K562 (cell line): ENCODE measurements around the gene YAF2. TPM values are rescaled to one million over a fixed set of nuclear protein-coding genes. Genes with fewer than 3 reads are reported as not detected.

Source experiments
- ATAC-seq: fragments of 200-7000 bp; cut with Tn5 transposase; 3 replicates; pipeline ENCODE4 v1.9.1; 2020; ENCODE audit warnings: moderate library complexity
- Bru-seq: library from RNA; stranded (reverse); fragments of 400-500 nt; gene quantifications from one replicate; lab custom pipeline; 2021; lab: Mats Ljungman, UMichigan
- BruChase-seq, 2 experiments: library from RNA; stranded (reverse); fragments of 400-500 nt; gene quantifications; one replicate each; lab custom pipeline; 2021; lab: Mats Ljungman, UMichigan
- BruUV-seq: library from RNA; stranded (reverse); fragments of 400-500 nt; replicated peaks from 2 replicates; lab custom pipeline; 2021; lab: Mats Ljungman, UMichigan
- CTCF ChIA-PET: fragments of 300-600 bp; formaldehyde crosslinking; extraction: SDS; loops from one replicate; lab custom pipeline; 2021; ENCODE audit warnings: low intra/inter-chr PET ratio; lab: Yijun Ruan, JAX
- POLR2A ChIA-PET: fragments of 300-600, 350-650 bp; sonication (Branson Sonifier 250); formaldehyde crosslinking; extraction: SDS; loops from one replicate; lab custom pipeline; 2021; ENCODE audit warnings: antibody characterized with exemption, inconsistent platforms; lab: Yijun Ruan, JAX
- DNase-seq, 4 experiments: peaks; one replicate each; pipeline versions ENCODE4 v3.0.0 to v3.0.0-alpha.2; 2011 to 2018; ENCODE audit warnings: low spot score in 3 of 4, mixed read lengths in 3 of 4; ENCODE audit errors: extremely low read depth in 1 of 4
- FAIRE-seq: peaks from 2 replicates; lab custom pipeline; 2011; peaks lifted over from hg19 to GRCh38; lab: Jason Lieb, UNC
- H2AFZ ChIP-seq: 2 replicates; pipeline ENCODE4 v1.6.0; 2011; ENCODE audit warnings: low read depth, low read length, control low read depth, inconsistent platforms
- H3K27ac ChIP-seq: fragments of 200-600 bp; 3 replicates; pipeline ENCODE4 v1.8.0; 2011; ENCODE audit warnings: low read depth, mild to moderate bottlenecking, control low read depth, inconsistent platforms, low read length, moderate library complexity, mixed read lengths; ENCODE audit errors: extremely low read depth
- H3K27me3 ChIP-seq, 2 experiments: fragments of 300-600 bp in 1 of 2; 2 replicates in 1 of 2; 3 replicates in 1 of 2; pipeline versions ENCODE4 v1.6.0 to v1.8.0; 2011; ENCODE audit warnings: inconsistent platforms in 2 of 2, low read length in 2 of 2, mild to moderate bottlenecking in 1 of 2, mixed read lengths in 1 of 2, moderate library complexity in 1 of 2; ENCODE audit not compliant: control insufficient read depth in 2 of 2, insufficient read depth in 2 of 2
- H3K36me3 ChIP-seq: fragments of 300-600 bp; 3 replicates; pipeline ENCODE4 v1.8.0; 2011; ENCODE audit warnings: mild to moderate bottlenecking, low read length, inconsistent platforms; ENCODE audit not compliant: control insufficient read depth, insufficient read depth
- H3K4me1 ChIP-seq, 2 experiments: fragments of 200-600 bp in 1 of 2; replicated peaks in 1 of 2; 2 replicates in 1 of 2; 3 replicates in 1 of 2; pipeline versions ENCODE4 v1.5.1 to v1.8.0; 2011; ENCODE audit warnings: inconsistent platforms in 2 of 2, low read length in 2 of 2, mild to moderate bottlenecking in 1 of 2, mixed read lengths in 1 of 2, moderate library complexity in 1 of 2; ENCODE audit not compliant: control insufficient read depth in 2 of 2, insufficient read depth in 2 of 2
- H3K4me2 ChIP-seq: 2 replicates; pipeline ENCODE4 v1.6.1; 2011; ENCODE audit warnings: low read length, control low read depth, inconsistent platforms, mixed read lengths; ENCODE audit not compliant: insufficient read depth
- H3K4me3 ChIP-seq: fragments of 200-600 bp; sonication (generic), shearing (Covaris generic); 2 replicates; pipeline ENCODE4 v1.5.1; 2016; ENCODE audit warnings: control low read depth, inconsistent platforms
- H3K79me2 ChIP-seq: fragments of 200-600 bp; 3 replicates; pipeline ENCODE4 v1.8.0; 2011; ENCODE audit warnings: low read length, inconsistent platforms; ENCODE audit not compliant: control insufficient read depth, insufficient read depth
- H3K9ac ChIP-seq, 2 experiments: 2 replicates each; pipeline versions ENCODE4 v1.6.0 to v1.6.1; 2011; ENCODE audit warnings: low read depth in 2 of 2, low read length in 2 of 2, control low read depth in 1 of 2, inconsistent platforms in 1 of 2, mild to moderate bottlenecking in 1 of 2, mixed read lengths in 1 of 2; ENCODE audit not compliant: insufficient read depth in 1 of 2
- H3K9me1 ChIP-seq: one replicate; pipeline ENCODE4 v1.6.0; 2011; ENCODE audit warnings: inconsistent platforms, mild to moderate bottlenecking, low read length, moderate library complexity; ENCODE audit not compliant: control insufficient read depth, insufficient read depth
- H3K9me3 ChIP-seq: replicated peaks from 2 replicates; pipeline ENCODE4 v1.5.1; 2011; ENCODE audit warnings: low read depth, low read length, inconsistent platforms; ENCODE audit not compliant: control insufficient read depth, insufficient read depth
- H4K20me1 ChIP-seq: replicated peaks from 2 replicates; pipeline ENCODE4 v1.6.1; 2011; ENCODE audit warnings: low read length, inconsistent platforms, mixed read lengths; ENCODE audit not compliant: control insufficient read depth, insufficient read depth
- CBX8 ChIP-seq: fragments of 200-600 bp; sonication (generic); IDR thresholded peaks from 2 replicates; pipeline ENCODE4 v1.6.1; 2012; ENCODE audit warnings: borderline replicate concordance, mixed run types, low read depth, mild to moderate bottlenecking, moderate library complexity, mixed read lengths, low read length, control low read depth, inconsistent platforms; ENCODE audit not compliant: poor library complexity, severe bottlenecking; ENCODE audit errors: extremely low read depth
- CHCHD3 ChIP-seq: fragments of 250-450 bp; sonication (Bioruptor Pico); IDR thresholded peaks from 2 replicates; pipeline ENCODE4 v2.1.2; 2022; ENCODE audit warnings: mild to moderate bottlenecking
- EHMT2 ChIP-seq: fragments of 450-650 bp; IDR thresholded peaks from 2 replicates; pipeline ENCODE4 v1.6.1; 2018; ENCODE audit warnings: antibody characterized with exemption
- NCOA4 ChIP-seq: fragments of 450-650 bp; IDR thresholded peaks from 2 replicates; pipeline ENCODE4 v1.6.1; 2018; ENCODE audit warnings: mild to moderate bottlenecking; ENCODE audit not compliant: partially characterized antibody
- NFIX ChIP-seq: fragments of 250-450 bp; sonication (Bioruptor Pico); IDR thresholded peaks from 2 replicates; pipeline ENCODE4 v1.4.0; 2020; ENCODE audit warnings: low read depth, mild to moderate bottlenecking, moderate library complexity
- PHF8 ChIP-seq: fragments of 200-600 bp; sonication (generic); IDR thresholded peaks from 2 replicates; pipeline ENCODE4 v1.6.1; 2012; ENCODE audit warnings: mixed run types, mild to moderate bottlenecking, inconsistent platforms, low read length, moderate library complexity, borderline replicate concordance
- SRSF7 ChIP-seq: fragments of 200-400 bp; formaldehyde crosslinking; optimal IDR thresholded peaks from 2 replicates; pipeline ENCODE3; 2017; ENCODE audit warnings: mild to moderate bottlenecking, low read depth, low read length
- ZBED1 ChIP-seq: IDR thresholded peaks from 2 replicates; pipeline ENCODE4 v1.6.1; 2014
- ZBTB7A ChIP-seq: IDR thresholded peaks from 2 replicates; pipeline ENCODE4 v1.6.1; 2011; ENCODE audit warnings: low read depth, mild to moderate bottlenecking, low read length, moderate library complexity, borderline replicate concordance; ENCODE audit not compliant: control insufficient read depth
- ZFX ChIP-seq: sonication (generic); formaldehyde crosslinking; IDR thresholded peaks from 2 replicates; pipeline ENCODE4 v1.8.0; 2022; ENCODE audit warnings: mild to moderate bottlenecking, missing genetic modification reagents, moderate library complexity
- ZNF133 ChIP-seq: fragments of 250-450 bp; sonication (Bioruptor Pico); IDR thresholded peaks from 2 replicates; pipeline ENCODE4 v1.4.0; 2020; ENCODE audit warnings: mild to moderate bottlenecking
- ZNF175 ChIP-seq: fragments of 200-800 bp; sonication (Bioruptor generic); IDR thresholded peaks from 2 replicates; pipeline ENCODE4 v1.6.1; 2016; ENCODE audit warnings: low read depth, mild to moderate bottlenecking, missing genetic modification characterization, missing compliant biosample characterization
- ZNF431 ChIP-seq: sonication (generic); formaldehyde crosslinking; IDR thresholded peaks from 2 replicates; pipeline ENCODE4 v1.8.0; 2022; ENCODE audit warnings: mild to moderate bottlenecking, missing genetic modification reagents
- ZNF695 ChIP-seq: fragments of 450-650 bp; formaldehyde crosslinking; IDR thresholded peaks from 2 replicates; pipeline ENCODE4 v1.4.0; 2020; ENCODE audit warnings: mild to moderate bottlenecking, moderate library complexity
- WGBS: fragments of 100-300 bp; shearing (Covaris generic); methylation state at CpG from one replicate; pipeline ENCODE4 v1.1.6; 2016; ENCODE audit warnings: low coverage, mixed read lengths; ENCODE audit not compliant: insufficient coverage; ENCODE audit errors: missing lambda C conversion rate; 5-methylcytosine and 5-hydroxymethylcytosine counted together
- in situ Hi-C: fragments of 300-500 bp; cut with MboI; formaldehyde crosslinking; loops from 4 replicates; pipeline ENCODE4 v1.15.0; 2018; ENCODE audit warnings: inconsistent platforms, mixed read lengths
- intact Hi-C: fragments of 100-400 bp; cut with micrococcal nuclease; formaldehyde crosslinking; loops from 2 replicates; pipeline ENCODE4 v1.14.2; 2022
- long read RNA-seq, 3 experiments: library from polyadenylated mRNA in 2 of 3; library from RNA in 1 of 3; unstranded in 2 of 3; stranded (forward) in 1 of 3; transcript quantifications; one replicate each; pipeline ENCODE4 v2.0.0, GENCODE V29; 2019 to 2022
- polyA minus RNA-seq, 3 experiments: library from RNA; depleted of rRNA, polyadenylated mRNA; stranded (reverse); fragments of >200 nt; gene quantifications; 2 replicates each; pipeline ENCODE4 v1.2.3, GENCODE V29; 2011
- polyA plus RNA-seq, 8 experiments: library from polyadenylated mRNA; depleted of rRNA in 4 of 8; stranded (reverse) in 5 of 8; unstranded in 3 of 8; fragments of >200 nt; fragmentation: Nextera tagmentation in 2 of 8; fragmentation: Illumina TruSeq in 1 of 8; extraction: Ambion mirVana in 2 of 8; extraction: Trizol in 1 of 8; gene quantifications; 2 replicates each; pipeline versions ENCODE4 v1.2.1 to v1.2.3, GENCODE V29; 2011 to 2014; ENCODE audit warnings: inconsistent platforms in 1 of 8, missing spikeins in 1 of 8
- total RNA-seq, 7 experiments: library from RNA; depleted of rRNA in 6 of 7; stranded (reverse); fragments of >200 nt in 6 of 7; fragmentation: Illumina TruSeq in 2 of 7; extraction: Trizol in 2 of 7; gene quantifications; 2 replicates each; pipeline versions ENCODE4 v1.2.1 to v1.2.3, GENCODE V29; 2011 to 2021; ENCODE audit warnings: low replicate concordance in 1 of 7
- TF ChIP-seq, protein P1 (sequence below): sonication (generic); formaldehyde crosslinking; IDR thresholded peaks from 2 replicates; pipeline ENCODE4 v1.8.0; 2022; ENCODE audit warnings: mild to moderate bottlenecking, missing genetic modification reagents

Gene YAF2, protein sequence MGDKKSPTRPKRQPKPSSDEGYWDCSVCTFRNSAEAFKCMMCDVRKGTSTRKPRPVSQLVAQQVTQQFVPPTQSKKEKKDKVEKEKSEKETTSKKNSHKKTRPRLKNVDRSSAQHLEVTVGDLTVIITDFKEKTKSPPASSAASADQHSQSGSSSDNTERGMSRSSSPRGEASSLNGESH
- total RNA-seq (2011; cell fraction: chromatin; rRNA removed; ENCODE audit: low replicate concordance): 29.9 and 96.3 TPM in 2 replicates
- total RNA-seq (2011; cell fraction: nucleolus; rRNA removed): 17.0 and 22.8 TPM in 2 replicates
- total RNA-seq (2011; cell fraction: nucleoplasm; rRNA removed): 44.9 and 92.1 TPM in 2 replicates
- total RNA-seq (2014; rRNA removed) (10.6 and 12.4 TPM in 2 replicates), total RNA-seq (2014; rRNA removed; fragmentation: Illumina TruSeq; extraction: Trizol) (22.0 and 22.3 TPM in 2 replicates), total RNA-seq (2015; rRNA removed; fragmentation: Illumina TruSeq; extraction: Trizol) (15.9 and 20.3 TPM in 2 replicates), total RNA-seq (2021) (25.4 and 26.4 TPM in 2 replicates), polyA plus RNA-seq (2011; rRNA removed) (17.4 and 26.1 TPM in 2 replicates), polyA plus RNA-seq (2014; fragmentation: Illumina TruSeq; extraction: Trizol) (19.1 and 22.9 TPM in 2 replicates), polyA plus RNA-seq (2014; fragmentation: Nextera tagmentation; extraction: Ambion mirVana) (10 to 100 TPM; 14.9 to 19.6 TPM), polyA plus RNA-seq (2014; rRNA removed) (18.1 and 21.3 TPM in 2 replicates), polyA minus RNA-seq (2011; rRNA and poly(A)+ RNA removed) (17.9 and 20.4 TPM in 2 replicates), Bru-seq, nascent RNA (percentile 75 among the genes with signal in this experiment), BruChase-seq, experiment 1, labeled RNA remaining after a 2-hour chase (percentile 78 among the genes with signal in this experiment), BruChase-seq, experiment 2, labeled RNA remaining after a 6-hour chase (percentile 73 among the genes with signal in this experiment)
- 3.4 and 7.8 TPM in 2 replicates for polyA plus RNA-seq (2011; cell fraction: cytosol; rRNA removed)
- 16.3 and 17.4 TPM in 2 replicates for polyA plus RNA-seq (2011; cell fraction: nucleus; rRNA removed)
- 14.2 and 16.2 TPM in 2 replicates for polyA plus RNA-seq (2012)
- 14.8 and 19.3 TPM in 2 replicates for polyA minus RNA-seq (2011; cell fraction: cytosol; rRNA and poly(A)+ RNA removed)
- polyA minus RNA-seq (2011; cell fraction: nucleus; rRNA and poly(A)+ RNA removed): 23.6 and 27.1 TPM in 2 replicates
- long read RNA-seq, experiment 1, full-length matches to known transcripts: 15 of 20 reads
- long read RNA-seq, experiment 1, partial matches to known transcripts: 2 of 20 reads
- long read RNA-seq, experiment 1, other reads (novel, unspliced or antisense): 3 of 20 reads
- long read RNA-seq, experiment 2, transcript YAF2-203 (4 exons, 2,076 nt): major isoform, 6 of 16 reads
- long read RNA-seq, experiment 2, partial matches to known transcripts: 2 of 16 reads
- long read RNA-seq, experiment 2, other reads (novel, unspliced or antisense): 7 of 16 reads
- long read RNA-seq, experiment 3, partial matches to known transcripts: 3 of 4 reads
- long read RNA-seq, experiment 3, other reads (novel, unspliced or antisense): 1 of 4 reads

DNA sequence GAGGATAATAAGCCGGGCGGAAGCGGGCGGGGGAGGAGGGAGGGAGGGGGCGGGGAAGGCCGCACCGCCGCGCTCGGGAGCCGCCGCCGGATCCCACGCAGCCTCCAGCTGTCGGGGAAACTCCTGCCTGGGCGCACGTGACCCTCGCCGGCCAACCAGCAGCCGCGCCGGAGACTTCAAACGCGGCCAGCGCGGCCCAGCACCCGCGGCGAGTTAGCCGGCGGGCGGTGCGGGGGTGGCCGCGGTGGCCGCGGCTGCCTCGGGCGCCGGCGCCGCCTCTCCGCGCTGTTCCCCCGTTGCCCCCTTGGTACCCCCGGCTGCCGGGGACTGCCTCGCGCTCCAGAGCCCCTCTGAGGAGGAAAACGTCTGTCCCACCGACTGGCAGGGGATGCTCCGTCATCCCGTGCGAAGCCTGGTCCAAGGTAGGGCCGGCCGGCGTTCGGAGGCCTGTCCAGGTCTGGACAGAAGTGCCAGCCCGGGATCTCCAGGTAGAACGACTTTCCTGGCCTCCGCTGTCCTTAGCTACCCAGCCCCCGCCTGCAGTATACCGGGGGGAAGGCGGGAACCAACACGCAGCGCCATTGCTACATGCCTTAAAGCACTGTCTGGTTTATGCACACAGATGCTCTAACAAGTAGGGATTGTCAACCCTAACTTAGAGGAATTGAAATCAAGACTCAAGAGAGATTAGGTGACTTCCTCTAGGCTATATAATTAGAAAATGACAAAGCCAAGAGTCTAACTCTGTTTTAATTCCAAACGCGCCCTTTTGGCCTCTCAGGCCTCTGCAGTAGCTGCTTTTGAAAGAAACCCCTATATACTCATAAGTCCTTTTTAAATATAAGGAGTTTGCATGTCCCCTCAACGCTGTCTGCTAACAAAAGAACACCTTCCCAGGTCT, at the start of gene YAF2:
Gene YAF2 (minus strand): TSS at position 9 of the 901 bp plus-strand sequence. CDS start 68 bp downstream, outside the sequence.
- H3K9me1 ChIP-seq: no peaks in the 10 kb centered on the region
- H3K4me2 ChIP-seq: peak within 1 kb of the TSS; percentile 96
- DNase-seq (peak; percentile 93 to 94 (median 94)), FAIRE-seq (peak; percentile 32), ATAC-seq (peak; percentile 92)
- intact Hi-C loops: loop anchor here (2.0 kb wide), 2 partner anchors 88 to 94 kb away; partner anchors contain the start of genes GXYLT1, PPHLN1 and ZCRB1
- WGBS: 3% methylated on average over 31 of the region's 69 CpGs
- H3K4me3 ChIP-seq: peak within 1 kb of the TSS; percentile 72
- ChIA-PET POLR2A (interaction anchor here (0.5 to 1.1 kb wide), 5 partner anchors 8 to 1603 kb away, joined by 3 to 4 read pairs (median 3); no protein-coding TSS in a partner anchor), CTCF (interaction anchor here (0.6 to 0.7 kb wide), 2 partner anchors 128 to 131 kb away, joined by 3 to 5 read pairs; no protein-coding TSS in a partner anchor)
- no peaks in the 10 kb centered on the region for H3K27me3 ChIP-seq
- H4K20me1 ChIP-seq: no peaks in the 10 kb centered on the region
- H3K36me3 ChIP-seq: peaks cover 18% of the 10 kb centered on the region; the same call in 2 of the 3 replicates
- peaks cover 5 to 14% of the 10 kb centered on the region in 2 experiments; a peak in 3 of 5 replicates for H3K4me1 ChIP-seq
- no peaks in the 10 kb centered on the region for H3K9me3 ChIP-seq
- peak within 1 kb of the TSS; percentile 99 for H2AFZ ChIP-seq
- peak within 1 kb of the TSS; percentile 93 for H3K27ac ChIP-seq
- in situ Hi-C loops: no loop called here
- no TSS peak for BruUV-seq
- peaks cover 47% of the 10 kb centered on the region for H3K79me2 ChIP-seq
- H3K9ac ChIP-seq: peak within 1 kb of the TSS; percentile 85 to 97
- no peak for TF ChIP-seq SRSF7
- TF ChIP-seq ZBTB7A: no peak
- TF ChIP-seq CBX8: no peak
- no peak for TF ChIP-seq ZNF133 (CRISPR knock-in tag)
- TF ChIP-seq NCOA4: no peak
- TF ChIP-seq PHF8: peak; percentile 90
- no peak for TF ChIP-seq ZBED1
- TF ChIP-seq ZNF175 (CRISPR knock-in tag): no peak
- TF ChIP-seq ZFX (CRISPR knock-in tag): peak; percentile 63
- TF ChIP-seq EHMT2: no peak
- TF ChIP-seq, protein P1, sequence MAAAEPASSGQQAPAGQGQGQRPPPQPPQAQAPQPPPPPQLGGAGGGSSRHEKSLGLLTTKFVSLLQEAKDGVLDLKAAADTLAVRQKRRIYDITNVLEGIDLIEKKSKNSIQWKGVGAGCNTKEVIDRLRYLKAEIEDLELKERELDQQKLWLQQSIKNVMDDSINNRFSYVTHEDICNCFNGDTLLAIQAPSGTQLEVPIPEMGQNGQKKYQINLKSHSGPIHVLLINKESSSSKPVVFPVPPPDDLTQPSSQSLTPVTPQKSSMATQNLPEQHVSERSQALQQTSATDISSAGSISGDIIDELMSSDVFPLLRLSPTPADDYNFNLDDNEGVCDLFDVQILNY (CRISPR knock-in tag): no peak
- no peak for TF ChIP-seq ZNF695 (CRISPR knock-in tag)
- TF ChIP-seq ZNF431 (CRISPR knock-in tag): no peak
- no peak for TF ChIP-seq NFIX
- no peak for TF ChIP-seq CHCHD3
